Ovary (tissue), 9 donors: Measurements from ENCODE around the gene RNF224. TPM values are rescaled to one million over a fixed set of nuclear protein-coding genes. Genes with fewer than 3 reads are reported as not detected.

Source experiments
- DNase-seq, 5 donors: peaks; one replicate each; pipeline ENCODE4 v3.0.0-alpha.2; 2019 to 2020
- H3K27ac ChIP-seq, 2 donors: fragments of 200-600 bp; one replicate each; pipeline versions ENCODE4 v1.5.1 to v1.8.0; 2019 to 2022
- H3K27me3 ChIP-seq: fragments of 200-600 bp; one replicate; pipeline ENCODE4 v1.8.0; 2022
- H3K36me3 ChIP-seq: fragments of 200-600 bp; sonication (generic); one replicate; pipeline ENCODE4 v1.5.1; 2019
- H3K4me1 ChIP-seq: one replicate; pipeline ENCODE4 v1.8.1; 2013; ENCODE audit warnings: mild to moderate bottlenecking, moderate library complexity; ENCODE audit not compliant: insufficient read depth
- H3K4me3 ChIP-seq: fragments of 200-600 bp; sonication (generic); one replicate; pipeline ENCODE4 v1.5.1; 2017
- H3K9me3 ChIP-seq, 2 donors: fragments of 200-600 bp in 1 of 2; sonication (generic) in 1 of 2; one replicate each; pipeline versions ENCODE4 v1.5.1 to v1.8.1; 2013 to 2019; ENCODE audit warnings: mild to moderate bottlenecking in 1 of 2, moderate library complexity in 1 of 2
- EP300 ChIP-seq: sonication (generic); formaldehyde crosslinking; IDR thresholded peaks from one replicate; pipeline ENCODE4 v1.6.1; 2017; ENCODE audit warnings: antibody characterized with exemption
- POLR2A ChIP-seq: fragments of 450-650 bp; IDR thresholded peaks from one replicate; pipeline ENCODE4 v1.6.1; 2017; ENCODE audit warnings: antibody characterized with exemption, mild to moderate bottlenecking, moderate library complexity
- WGBS, 3 donors: extraction: QIAGEN DNeasy Blood & Tissue Kit in 1 of 3; methylation state at CpG; one replicate each; pipeline versions ENCODE4 v1.1.5 to v1.1.7; 2013 to 2017; 5-methylcytosine and 5-hydroxymethylcytosine counted together
- intact Hi-C, 4 donors: fragments of 100-400 bp; cut with DNase I; formaldehyde crosslinking; loops; one replicate each; pipeline versions ENCODE4 v1.11.0 to v1.15.1; 2022 to 2023
- polyA plus RNA-seq, 2 donors: library from polyadenylated mRNA; stranded (reverse); fragments of 200-250 nt in 1 of 2; fragments of 350-450 nt in 1 of 2; fragmentation: Illumina TruSeq in 1 of 2; extraction: RNeasy Lipid Tissue Mini Kit (QIAGEN cat#74804) in 1 of 2; gene quantifications; one replicate each; pipeline ENCODE4 v1.2.3, GENCODE V29; 2013 to 2014
- total RNA-seq, 7 donors: library from RNA; depleted of rRNA in 2 of 7; stranded (reverse); fragments of >200 nt in 2 of 7; fragmentation: NEBNext Ultra II Directional in 3 of 7; extraction: Animal tissue kit (Norgen Biotek cat#: 25700) in 3 of 7; gene quantifications; one replicate each; pipeline versions ENCODE4 v1.1.0 to v1.2.4, GENCODE V29; 2016 to 2023
- TF ChIP-seq, protein P1 (sequence below), 3 donors: fragments of 450-650 bp in 2 of 3; fragments of 200-600 bp in 1 of 3; IDR thresholded peaks; one replicate each; pipeline versions ENCODE4 v1.5.1 to v1.8.0; 2016 to 2022; ENCODE audit warnings: antibody characterized with exemption in 3 of 3, mild to moderate bottlenecking in 1 of 3
- donor health status: DM: no; HTN: no; CAD: no; lungs with moderate emphysema.
- donor health status: DM: no; HTN: no; CAD: no.
- donor health status: Bipolar disorder and iron deficiency.
- donor health status: DM: yes; HTN: yes; CAD: no.
- donor health status: DM: no; HTN: no; CAD: no.
- donor health status: DM: yes; HTN: yes; CAD: no.

The RNF224 gene
- total and polyA plus RNA-seq, 9 donors: 0.92 TPM; not detected in 8

DNA sequence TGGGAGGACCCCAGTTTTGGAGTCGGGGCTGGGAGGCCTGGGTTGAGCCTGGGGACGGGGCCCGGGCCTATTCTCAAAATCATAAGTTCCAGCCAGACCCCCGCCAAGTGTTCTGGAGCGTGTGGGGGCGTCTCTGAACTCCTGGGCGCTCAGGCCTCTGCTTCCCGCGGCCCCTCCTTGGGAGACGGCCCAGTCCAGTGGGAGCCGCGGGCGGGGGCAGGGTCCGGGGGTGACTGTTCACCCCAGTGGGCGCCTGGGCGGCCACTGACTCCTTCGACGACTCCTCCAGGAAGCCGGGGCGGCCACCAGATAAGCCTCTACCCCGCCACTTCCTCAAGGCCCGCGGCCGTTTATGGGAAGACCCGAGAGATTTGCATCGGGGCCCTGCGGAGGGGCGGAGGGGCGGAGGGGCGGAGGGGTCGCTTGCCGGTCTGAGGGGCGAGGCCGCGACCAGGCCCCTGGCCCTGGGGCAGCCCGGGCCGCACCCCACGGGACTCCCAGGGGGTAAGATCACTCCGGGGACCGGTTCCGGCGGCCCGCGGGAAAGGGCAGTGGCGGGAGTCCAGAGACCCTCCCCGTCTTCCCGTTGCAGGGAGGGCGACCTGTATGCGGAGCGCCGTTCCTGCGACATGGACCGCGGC is 50.9 kb downstream of the RNF224 start:
- TF ChIP-seq, protein P1, sequence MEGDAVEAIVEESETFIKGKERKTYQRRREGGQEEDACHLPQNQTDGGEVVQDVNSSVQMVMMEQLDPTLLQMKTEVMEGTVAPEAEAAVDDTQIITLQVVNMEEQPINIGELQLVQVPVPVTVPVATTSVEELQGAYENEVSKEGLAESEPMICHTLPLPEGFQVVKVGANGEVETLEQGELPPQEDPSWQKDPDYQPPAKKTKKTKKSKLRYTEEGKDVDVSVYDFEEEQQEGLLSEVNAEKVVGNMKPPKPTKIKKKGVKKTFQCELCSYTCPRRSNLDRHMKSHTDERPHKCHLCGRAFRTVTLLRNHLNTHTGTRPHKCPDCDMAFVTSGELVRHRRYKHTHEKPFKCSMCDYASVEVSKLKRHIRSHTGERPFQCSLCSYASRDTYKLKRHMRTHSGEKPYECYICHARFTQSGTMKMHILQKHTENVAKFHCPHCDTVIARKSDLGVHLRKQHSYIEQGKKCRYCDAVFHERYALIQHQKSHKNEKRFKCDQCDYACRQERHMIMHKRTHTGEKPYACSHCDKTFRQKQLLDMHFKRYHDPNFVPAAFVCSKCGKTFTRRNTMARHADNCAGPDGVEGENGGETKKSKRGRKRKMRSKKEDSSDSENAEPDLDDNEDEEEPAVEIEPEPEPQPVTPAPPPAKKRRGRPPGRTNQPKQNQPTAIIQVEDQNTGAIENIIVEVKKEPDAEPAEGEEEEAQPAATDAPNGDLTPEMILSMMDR (IDR thresholded peaks at IDR 0.05): no peak
- TF ChIP-seq POLR2A (no peak), EP300 (no peak)
- H3K9me3 ChIP-seq: no peaks in the 10 kb centered on the region
- peak overlapping the region; percentile 74 to 87 for H3K27ac ChIP-seq
- no peaks in the 10 kb centered on the region for H3K27me3 ChIP-seq
- H3K4me1 ChIP-seq: peaks cover 12% of the 10 kb centered on the region
- 5 to 11% (median 8%) methylated on average over 25 to 54 of the region's 54 CpGs for WGBS, 3 donors
- intact Hi-C loops: no loop called here
- DNase-seq: peak in 3 of 5 donors; percentile 30 to 54 (median 53)
- H3K4me3 ChIP-seq: peak overlapping the region; percentile 47
- H3K36me3 ChIP-seq: no peaks in the 10 kb centered on the region

Other genes with a start within 250 kb of the RNF224 start
Only the 30 nearest of the 32 such genes appear.
- 10 to 100 TPM; 23.6 to 48.9 (median 37.5) TPM for gene PAXX, start 235.1 kb upstream of the RNF224 start, total RNA-seq
- gene PAXX, start 235.1 kb upstream of the RNF224 start, polyA plus RNA-seq: 10 to 100 TPM in 1 of 2 donors, 1 to 10 TPM in 1; 1.1 to 47.8 TPM
- gene CLIC3, start 230.9 kb upstream of the RNF224 start, total RNA-seq: 1 to 10 TPM in 3 of 7 donors, under 1 TPM in 2, not detected in 2; 0.57 to 6.5 (median 1.5) TPM
- 1 to 10 TPM in 1 of 2 donors, not detected in 1; 1.1 TPM for gene CLIC3, start 230.9 kb upstream of the RNF224 start, polyA plus RNA-seq
- gene ABCA2, start 199.3 kb upstream of the RNF224 start, total RNA-seq: 10 to 100 TPM in 5 of 7 donors, 1 to 10 TPM in 2; 5.8 to 26.9 (median 13.7) TPM
- gene ABCA2, start 199.3 kb upstream of the RNF224 start, polyA plus RNA-seq: 10 to 100 TPM in 1 of 2 donors, 1 to 10 TPM in 1; 2.0 to 10.5 TPM
- under 1 TPM in 1 of 7 donors, not detected in 6; 0.08 TPM for gene FUT7, start 195.4 kb upstream of the RNF224 start, total RNA-seq
- under 1 TPM in 1 of 2 donors, not detected in 1; 0.07 TPM for gene FUT7, start 195.4 kb upstream of the RNF224 start, polyA plus RNA-seq
- 100 to 1,000 TPM in 2 of 7 donors, 10 to 100 TPM in 5; 22.3 to 112 (median 49.9) TPM for gene NPDC1, start 181.3 kb upstream of the RNF224 start, total RNA-seq
- gene NPDC1, start 181.3 kb upstream of the RNF224 start, polyA plus RNA-seq: 10 to 100 TPM in 1 of 2 donors, 1 to 10 TPM in 1; 2.1 to 67.9 TPM
- gene ENTPD2, start 173.4 kb upstream of the RNF224 start, total RNA-seq: 1 to 10 TPM in 4 of 7 donors, under 1 TPM in 3; 0.12 to 5.1 (median 1.0) TPM
- under 1 TPM; 0.32 to 0.82 TPM for gene ENTPD2, start 173.4 kb upstream of the RNF224 start, polyA plus RNA-seq
- under 1 TPM in 5 of 7 donors, not detected in 2; 0.24 to 0.62 (median 0.37) TPM for gene SAPCD2, start 156.9 kb upstream of the RNF224 start, total RNA-seq
- under 1 TPM; 0.10 to 0.15 TPM for gene SAPCD2, start 156.9 kb upstream of the RNF224 start, polyA plus RNA-seq
- gene UAP1L1, start 150.0 kb upstream of the RNF224 start, total RNA-seq: 1 to 10 TPM; 1.3 to 6.3 (median 4.1) TPM
- gene UAP1L1, start 150.0 kb upstream of the RNF224 start, polyA plus RNA-seq: 1 to 10 TPM; 3.0 to 4.1 TPM
- gene MAN1B1, start 140.5 kb upstream of the RNF224 start, total RNA-seq: 10 to 100 TPM; 30.2 to 55.1 (median 38.6) TPM
- gene MAN1B1, start 140.5 kb upstream of the RNF224 start, polyA plus RNA-seq: 100 to 1,000 TPM in 1 of 2 donors, 10 to 100 TPM in 1; 44.0 to 109 TPM
- gene DPP7, start 112.8 kb upstream of the RNF224 start, total RNA-seq: 100 to 1,000 TPM in 2 of 7 donors, 10 to 100 TPM in 5; 39.8 to 117 (median 95.6) TPM
- 10 to 100 TPM in 1 of 2 donors, 1 to 10 TPM in 1; 3.0 to 88.7 TPM for gene DPP7, start 112.8 kb upstream of the RNF224 start, polyA plus RNA-seq
- under 1 TPM in 1 of 7 donors, not detected in 6; 0.15 TPM for gene GRIN1, start 88.3 kb upstream of the RNF224 start, total RNA-seq
- gene GRIN1, start 88.3 kb upstream of the RNF224 start, polyA plus RNA-seq: not detected
- gene LRRC26, start 57.5 kb upstream of the RNF224 start, total RNA-seq: 1 to 10 TPM in 1 of 7 donors, under 1 TPM in 1, not detected in 5; 0.23 to 3.0 TPM
- not detected for gene LRRC26, start 57.5 kb upstream of the RNF224 start, polyA plus RNA-seq
- gene TMEM210, start 55.4 kb upstream of the RNF224 start, total RNA-seq: not detected
- not detected for gene TMEM210, start 55.4 kb upstream of the RNF224 start, polyA plus RNA-seq
- 10 to 100 TPM; 23.1 to 61.5 (median 53.9) TPM for gene ANAPC2, start 38.9 kb upstream of the RNF224 start, total RNA-seq
- gene ANAPC2, start 38.9 kb upstream of the RNF224 start, polyA plus RNA-seq: 10 to 100 TPM in 1 of 2 donors, 1 to 10 TPM in 1; 8.0 to 38.4 TPM
- gene SSNA1, start 38.8 kb upstream of the RNF224 start, total RNA-seq: 10 to 100 TPM; 34.5 to 60.7 (median 44.5) TPM
- gene SSNA1, start 38.8 kb upstream of the RNF224 start, polyA plus RNA-seq: 10 to 100 TPM in 1 of 2 donors, 1 to 10 TPM in 1; 1.6 to 47.3 TPM
- gene TPRN, start 26.8 kb upstream of the RNF224 start, total RNA-seq: 10 to 100 TPM in 6 of 7 donors, 1 to 10 TPM in 1; 6.6 to 18.4 (median 15.9) TPM
- gene TPRN, start 26.8 kb upstream of the RNF224 start, polyA plus RNA-seq: 1 to 10 TPM in 1 of 2 donors, under 1 TPM in 1; 0.68 to 8.6 TPM
- gene TMEM203, start 21.9 kb upstream of the RNF224 start, total RNA-seq: 10 to 100 TPM; 29.2 to 40.8 (median 37.5) TPM
- 10 to 100 TPM; 35.3 to 38.2 TPM for gene TMEM203, start 21.9 kb upstream of the RNF224 start, polyA plus RNA-seq
- 10 to 100 TPM in 4 of 7 donors, 1 to 10 TPM in 3; 3.7 to 15.2 (median 11.3) TPM for gene NDOR1, start 21.8 kb upstream of the RNF224 start, total RNA-seq
- gene NDOR1, start 21.8 kb upstream of the RNF224 start, polyA plus RNA-seq: 1 to 10 TPM; 1.1 to 7.2 TPM
- gene RNF208, start 5.3 kb upstream of the RNF224 start, total RNA-seq: 1 to 10 TPM in 5 of 7 donors, under 1 TPM in 1, not detected in 1; 0.92 to 6.5 (median 3.3) TPM
- gene RNF208, start 5.3 kb upstream of the RNF224 start, polyA plus RNA-seq: 1 to 10 TPM in 1 of 2 donors, not detected in 1; 2.3 TPM
- gene CYSRT1, start 2.3 kb upstream of the RNF224 start, total RNA-seq: under 1 TPM in 4 of 7 donors, not detected in 3; 0.15 to 0.80 (median 0.33) TPM
- gene CYSRT1, start 2.3 kb upstream of the RNF224 start, polyA plus RNA-seq: under 1 TPM in 1 of 2 donors, not detected in 1; 0.12 TPM
- gene SLC34A3, start 3.4 kb downstream of the RNF224 start, total RNA-seq: under 1 TPM in 2 of 7 donors, not detected in 5; 0.15 to 0.46 TPM
- gene SLC34A3, start 3.4 kb downstream of the RNF224 start, polyA plus RNA-seq: not detected
- 100 to 1,000 TPM in 6 of 7 donors, 10 to 100 TPM in 1; 88.0 to 234 (median 175) TPM for gene TUBB4B, start 13.8 kb downstream of the RNF224 start, total RNA-seq
- gene TUBB4B, start 13.8 kb downstream of the RNF224 start, polyA plus RNA-seq: 10 to 100 TPM; 62.8 to 88.6 TPM
- gene STPG3, start 23.8 kb downstream of the RNF224 start, total RNA-seq: not detected
- gene STPG3, start 23.8 kb downstream of the RNF224 start, polyA plus RNA-seq: not detected
- 10 to 100 TPM; 20.3 to 56.6 (median 44.5) TPM for gene NELFB, start 27.8 kb downstream of the RNF224 start, total RNA-seq
- gene NELFB, start 27.8 kb downstream of the RNF224 start, polyA plus RNA-seq: 10 to 100 TPM; 10.9 to 50.8 TPM
- gene TOR4A, start 50.2 kb downstream of the RNF224 start, total RNA-seq: 10 to 100 TPM in 4 of 7 donors, 1 to 10 TPM in 3; 6.4 to 16.3 (median 11.2) TPM
- gene TOR4A, start 50.2 kb downstream of the RNF224 start, polyA plus RNA-seq: 1 to 10 TPM in 1 of 2 donors, under 1 TPM in 1; 0.85 to 5.3 TPM
- gene NRARP, start 74.8 kb downstream of the RNF224 start, total RNA-seq: 10 to 100 TPM in 1 of 7 donors, 1 to 10 TPM in 6; 1.3 to 13.8 (median 4.6) TPM
- gene NRARP, start 74.8 kb downstream of the RNF224 start, polyA plus RNA-seq: 1 to 10 TPM; 2.6 to 3.4 TPM
- 10 to 100 TPM; 19.5 to 30.6 (median 26.2) TPM for gene EXD3, start 195.7 kb downstream of the RNF224 start, total RNA-seq
- 10 to 100 TPM in 1 of 2 donors, 1 to 10 TPM in 1; 1.0 to 19.4 TPM for gene EXD3, start 195.7 kb downstream of the RNF224 start, polyA plus RNA-seq
- gene NOXA1, start 195.9 kb downstream of the RNF224 start, total RNA-seq: 10 to 100 TPM in 5 of 7 donors, 1 to 10 TPM in 2; 8.5 to 18.5 (median 13.8) TPM
- 1 to 10 TPM in 1 of 2 donors, not detected in 1; 7.1 TPM for gene NOXA1, start 195.9 kb downstream of the RNF224 start, polyA plus RNA-seq
- under 1 TPM in 5 of 7 donors, not detected in 2; 0.10 to 0.57 (median 0.24) TPM for gene ENTPD8, start 213.9 kb downstream of the RNF224 start, total RNA-seq
- under 1 TPM in 1 of 2 donors, not detected in 1; 0.11 TPM for gene ENTPD8, start 213.9 kb downstream of the RNF224 start, polyA plus RNA-seq
- 10 to 100 TPM; 22.9 to 50.3 (median 35.4) TPM for gene NSMF, start 231.8 kb downstream of the RNF224 start, total RNA-seq
- 10 to 100 TPM; 24.0 to 29.5 TPM for gene NSMF, start 231.8 kb downstream of the RNF224 start, polyA plus RNA-seq